SK-N-SH (cell line): ENCODE results near the gene P2RX3. TPM values are rescaled to one million over a fixed set of nuclear protein-coding genes. Genes with fewer than 3 reads are reported as not detected.

Experiments used
- CTCF ChIA-PET: fragments of 300-600, 350-600 bp; formaldehyde crosslinking; extraction: SDS; loops from one replicate; lab custom pipeline; 2021; lab: Yijun Ruan, JAX
- POLR2A ChIA-PET: fragments of 350-600 bp; sonication (Branson Sonifier 250); formaldehyde crosslinking; extraction: SDS; loops from one replicate; lab custom pipeline; 2020; ENCODE audit warnings: antibody characterized with exemption, inconsistent platforms; lab: Yijun Ruan, JAX
- DNase-seq: peaks from one replicate; pipeline ENCODE4 v3.0.0; 2012
- H2AFZ ChIP-seq: fragments of 200-600 bp; sonication (generic); 2 replicates; pipeline ENCODE4 v1.8.1; 2016; ENCODE audit warnings: antibody characterized with exemption, mild to moderate bottlenecking, low read depth
- H3F3A ChIP-seq: fragments of 200-600 bp; sonication (generic); replicated peaks from 2 replicates; pipeline ENCODE3; 2016; ENCODE audit warnings: antibody characterized with exemption, mild to moderate bottlenecking; ENCODE audit not compliant: insufficient read depth
- H3K27ac ChIP-seq, 2 experiments: fragments of 200-500 bp in 1 of 2; fragments of 200-600 bp in 1 of 2; sonication (Bioruptor generic) in 1 of 2; sonication (generic), shearing (Covaris generic) in 1 of 2; 2 replicates each; pipeline versions ENCODE4 v1.5.1 to v1.6.1; 2014 to 2016; ENCODE audit warnings: low read depth in 2 of 2, inconsistent platforms in 1 of 2, low read length in 1 of 2, mild to moderate bottlenecking in 1 of 2, mixed read lengths in 1 of 2
- H3K27me3 ChIP-seq: fragments of 200-600 bp; sonication (generic), shearing (Covaris generic); 2 replicates; pipeline ENCODE4 v1.6.1; 2016; ENCODE audit warnings: mixed run types; ENCODE audit not compliant: insufficient read depth
- H3K36me3 ChIP-seq, 2 experiments: fragments of 200-500 bp in 1 of 2; fragments of 200-600 bp in 1 of 2; sonication (Bioruptor generic) in 1 of 2; sonication (generic) in 1 of 2; replicated peaks in 1 of 2; 2 replicates each; pipeline versions ENCODE3 to v1.5.1; 2014 to 2016; ENCODE audit warnings: low read length in 1 of 2, mild to moderate bottlenecking in 1 of 2; ENCODE audit not compliant: insufficient read depth in 2 of 2, control insufficient read depth in 1 of 2
- H3K4me1 ChIP-seq, 2 experiments: fragments of 200-500 bp in 1 of 2; fragments of 200-600 bp in 1 of 2; sonication (Bioruptor generic) in 1 of 2; sonication (generic), shearing (Covaris generic) in 1 of 2; 2 replicates each; pipeline versions ENCODE4 v1.5.1 to v1.6.1; 2014 to 2016; ENCODE audit warnings: low read depth in 1 of 2, low read length in 1 of 2, mixed run types in 1 of 2; ENCODE audit not compliant: insufficient read depth in 2 of 2, control insufficient read depth in 1 of 2
- H3K4me2 ChIP-seq: fragments of 200-600 bp; sonication (generic), shearing (Covaris generic); 2 replicates; pipeline ENCODE4 v1.6.1; 2017; ENCODE audit warnings: mixed run types
- H3K4me3 ChIP-seq, 2 experiments: fragments of 200-500 bp in 1 of 2; fragments of 200-600 bp in 1 of 2; sonication (Bioruptor generic) in 1 of 2; sonication (generic), shearing (Covaris generic) in 1 of 2; 2 replicates each; pipeline versions ENCODE4 v1.5.1 to v1.8.1; 2014 to 2016; ENCODE audit warnings: low read depth in 2 of 2, inconsistent platforms in 1 of 2, low read length in 1 of 2, mild to moderate bottlenecking in 1 of 2, mixed read lengths in 1 of 2, moderate library complexity in 1 of 2
- H3K79me2 ChIP-seq: fragments of 200-600 bp; sonication (generic); 2 replicates; pipeline ENCODE4 v1.8.1; 2017; ENCODE audit warnings: mild to moderate bottlenecking; ENCODE audit not compliant: insufficient read depth
- H3K9ac ChIP-seq: fragments of 200-600 bp; sonication (generic); 2 replicates; pipeline ENCODE4 v1.6.1; 2017; ENCODE audit warnings: mixed run types
- H3K9me2 ChIP-seq: fragments of 200-600 bp; sonication (generic); 2 replicates; pipeline ENCODE4 v1.6.1; 2017; ENCODE audit warnings: mixed run types
- H3K9me3 ChIP-seq: fragments of 200-600 bp; sonication (generic); 2 replicates; pipeline ENCODE4 v1.6.1; 2017; ENCODE audit warnings: mixed run types, mild to moderate bottlenecking, moderate library complexity
- H4K20me1 ChIP-seq: fragments of 200-600 bp; sonication (generic); 2 replicates; pipeline ENCODE4 v1.6.1; 2017; ENCODE audit warnings: mild to moderate bottlenecking, mixed run types; ENCODE audit not compliant: insufficient read depth
- CHD2 ChIP-seq: fragments of 150-350 bp; IDR thresholded peaks from 2 replicates; pipeline ENCODE4 v1.6.1; 2018; ENCODE audit warnings: low read length; ENCODE audit not compliant: partially characterized antibody
- EP300 ChIP-seq, 2 experiments: IDR thresholded peaks; 2 replicates each; pipeline versions ENCODE4 v1.4.0 to v1.6.1; 2012; ENCODE audit warnings: borderline replicate concordance in 1 of 2, low read depth in 1 of 2, low read length in 1 of 2
- EZH2phosphoT487 ChIP-seq: fragments of 200-600 bp; sonication (generic); IDR thresholded peaks from 2 replicates; pipeline ENCODE4 v1.6.1; 2017; ENCODE audit warnings: low read depth, mixed run types, mild to moderate bottlenecking, antibody characterized with exemption, moderate library complexity, borderline replicate concordance
- FOSL2 ChIP-seq: IDR thresholded peaks from 2 replicates; pipeline ENCODE4 v1.4.0; 2012; ENCODE audit warnings: low read depth, mild to moderate bottlenecking, moderate library complexity, borderline replicate concordance
- FOXJ3 ChIP-seq: sonication (generic); formaldehyde crosslinking; IDR thresholded peaks from 2 replicates; pipeline ENCODE4 v1.5.1; 2020; ENCODE audit warnings: mild to moderate bottlenecking, missing genetic modification reagents
- FOXM1 ChIP-seq: IDR thresholded peaks from 2 replicates; pipeline ENCODE4 v1.4.0; 2012; ENCODE audit warnings: low read depth, mild to moderate bottlenecking
- GABPA ChIP-seq: IDR thresholded peaks from 2 replicates; pipeline ENCODE4 v1.4.0; 2012; ENCODE audit warnings: low read depth, mild to moderate bottlenecking
- JUND ChIP-seq: IDR thresholded peaks from 2 replicates; pipeline ENCODE4 v1.4.0; 2012
- MEF2A ChIP-seq: IDR thresholded peaks from 2 replicates; pipeline ENCODE4 v1.4.0; 2012; ENCODE audit warnings: low read depth, borderline replicate concordance
- MXI1 ChIP-seq: IDR thresholded peaks from 2 replicates; pipeline ENCODE4 v1.6.1; 2012; ENCODE audit warnings: mild to moderate bottlenecking, low read depth, low read length, improper control_type of control experiment
- NFIC ChIP-seq: IDR thresholded peaks from 2 replicates; pipeline ENCODE4 v1.4.0; 2012; ENCODE audit warnings: borderline replicate concordance
- NRF1 ChIP-seq: IDR thresholded peaks from 2 replicates; pipeline ENCODE4 v1.6.1; 2012; ENCODE audit warnings: low read depth, mild to moderate bottlenecking, low read length
- POLR2AphosphoS5 ChIP-seq: IDR thresholded peaks from 2 replicates; pipeline ENCODE4 v1.6.1; 2012; ENCODE audit warnings: low read depth, low read length
- RAD21 ChIP-seq: IDR thresholded peaks from 2 replicates; pipeline ENCODE4 v1.6.1; 2012; ENCODE audit warnings: mild to moderate bottlenecking, low read length
- RCOR1 ChIP-seq: fragments of 150-350 bp; IDR thresholded peaks from 2 replicates; pipeline ENCODE4 v1.6.1; 2017; ENCODE audit warnings: antibody characterized with exemption, low read length
- RFX5 ChIP-seq: IDR thresholded peaks from 2 replicates; pipeline ENCODE4 v1.6.1; 2012; ENCODE audit warnings: mild to moderate bottlenecking, improper control_type of control experiment, low read length
- RXRA ChIP-seq: IDR thresholded peaks from 2 replicates; pipeline ENCODE4 v1.4.0; 2012; ENCODE audit warnings: low read depth, mild to moderate bottlenecking, borderline replicate concordance
- SMC3 ChIP-seq: IDR thresholded peaks from 2 replicates; pipeline ENCODE4 v1.6.1; 2012; ENCODE audit warnings: low read depth, low read length, improper control_type of control experiment
- WGBS: methylation state at CpG from one replicate; pipeline ENCODE4 v1.1.6; 2017; ENCODE audit warnings: low lambda C conversion rate; 5-methylcytosine and 5-hydroxymethylcytosine counted together
- polyA plus RNA-seq, 3 experiments: library from polyadenylated mRNA; depleted of rRNA; stranded (reverse); fragments of >200 nt; gene quantifications; 2 replicates each; pipeline ENCODE4 v1.2.3, GENCODE V29; 2012
- TF ChIP-seq, protein P1 (sequence below): fragments of 200-600 bp; sonication (generic); IDR thresholded peaks from 2 replicates; pipeline ENCODE4 v1.6.1; 2017; ENCODE audit warnings: antibody characterized with exemption, mild to moderate bottlenecking, moderate library complexity
- TF ChIP-seq, protein P2 (sequence below): IDR thresholded peaks from 2 replicates; pipeline ENCODE4 v1.4.0; 2012; ENCODE audit warnings: low read depth
- TF ChIP-seq, protein P3 (sequence below): fragments of 150-350 bp; IDR thresholded peaks from 2 replicates; pipeline ENCODE4 v1.6.1; 2017; ENCODE audit warnings: antibody characterized with exemption, low read length, low read depth, borderline replicate concordance

Gene P2RX3
- polyA plus RNA-seq, 1 of the 3 experiments (the other 2 are of a cell fraction), result not detected

DNA sequence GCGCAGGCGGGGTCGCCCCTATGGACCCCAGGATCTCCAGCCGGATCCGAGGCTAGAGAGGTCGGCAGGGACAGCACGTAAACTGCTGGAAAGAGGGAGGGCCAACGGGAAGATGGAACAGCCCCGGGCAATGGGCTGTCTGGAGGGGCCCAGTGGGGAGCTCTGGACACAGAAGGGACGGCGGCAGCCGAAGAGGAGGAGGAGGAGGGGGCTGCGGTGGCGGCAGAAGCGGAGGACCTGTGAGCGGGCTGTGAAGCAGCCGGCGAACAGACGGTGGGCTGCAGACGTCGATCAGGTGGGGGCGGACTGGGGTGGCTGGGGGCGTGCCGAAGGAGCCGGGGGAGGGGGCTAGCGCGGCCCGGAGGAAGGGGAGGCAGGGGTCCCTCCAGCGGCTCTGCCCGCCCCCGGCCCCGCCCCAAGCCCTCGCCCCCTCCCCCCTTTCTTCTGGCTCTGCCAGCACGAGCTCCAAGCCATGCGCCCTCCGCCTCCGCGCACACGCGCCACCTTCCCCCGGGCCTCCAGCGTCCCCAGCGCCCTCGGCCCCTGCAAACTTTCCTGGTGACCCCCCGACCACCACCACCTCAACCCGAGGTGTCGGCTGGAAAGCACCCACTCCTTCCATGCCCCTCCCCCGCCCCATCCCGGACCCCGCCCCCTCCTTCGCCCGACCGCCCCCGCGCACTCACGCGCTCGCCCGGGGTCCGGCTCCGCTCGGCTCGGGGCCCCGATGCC is 13.8 kb upstream of the P2RX3 start:
- no peak for TF ChIP-seq SMC3
- TF ChIP-seq MXI1, result 0 out of 2 replicates have a peak, but pooled peaks have one; percentile 19
- whole genome bisulfite sequencing, result under 1% methylated on average over 28 of the region's 64 CpGs
- Histone ChIP-seq H4K20me1 (no peaks in the 10 kb centered on the region), H3K4me3 (peak overlapping the region; percentile 84 to 86), H3K4me2 (peak overlapping the region; percentile 91), H3K27me3 (no peaks in the 10 kb centered on the region), H3K9me3 (no peaks in the 10 kb centered on the region), H3K36me3 (peaks cover 37 to 39% of the 10 kb centered on the region in 2 experiments), H3K79me2 (peaks cover 42% of the 10 kb centered on the region), H3F3A (peaks cover 32% of the 10 kb centered on the region), H2AFZ (no peak overlapping the region; the same call in 1 of the 2 replicates), H3K4me1 (peaks cover 40 to 42% of the 10 kb centered on the region in 2 experiments), H3K9ac (peak overlapping the region; percentile 87), H3K27ac (peak overlapping the region; percentile 89 to 90), H3K9me2 (no peaks in the 10 kb centered on the region)
- ChIA-PET POLR2A (interaction anchor here (0.7 to 3.7 kb wide), 5 partner anchors 10 to 219 kb away, joined by 3 to 29 read pairs (median 3); partner anchors contain the start of gene SSRP1), CTCF (interaction anchor here (0.7 to 1.5 kb wide), 4 partner anchors 11 to 203 kb away, joined by 4 to 6 read pairs (median 4); partner anchors contain the start of gene SSRP1)
- DNase-seq, result peak; percentile 94

DNA sequence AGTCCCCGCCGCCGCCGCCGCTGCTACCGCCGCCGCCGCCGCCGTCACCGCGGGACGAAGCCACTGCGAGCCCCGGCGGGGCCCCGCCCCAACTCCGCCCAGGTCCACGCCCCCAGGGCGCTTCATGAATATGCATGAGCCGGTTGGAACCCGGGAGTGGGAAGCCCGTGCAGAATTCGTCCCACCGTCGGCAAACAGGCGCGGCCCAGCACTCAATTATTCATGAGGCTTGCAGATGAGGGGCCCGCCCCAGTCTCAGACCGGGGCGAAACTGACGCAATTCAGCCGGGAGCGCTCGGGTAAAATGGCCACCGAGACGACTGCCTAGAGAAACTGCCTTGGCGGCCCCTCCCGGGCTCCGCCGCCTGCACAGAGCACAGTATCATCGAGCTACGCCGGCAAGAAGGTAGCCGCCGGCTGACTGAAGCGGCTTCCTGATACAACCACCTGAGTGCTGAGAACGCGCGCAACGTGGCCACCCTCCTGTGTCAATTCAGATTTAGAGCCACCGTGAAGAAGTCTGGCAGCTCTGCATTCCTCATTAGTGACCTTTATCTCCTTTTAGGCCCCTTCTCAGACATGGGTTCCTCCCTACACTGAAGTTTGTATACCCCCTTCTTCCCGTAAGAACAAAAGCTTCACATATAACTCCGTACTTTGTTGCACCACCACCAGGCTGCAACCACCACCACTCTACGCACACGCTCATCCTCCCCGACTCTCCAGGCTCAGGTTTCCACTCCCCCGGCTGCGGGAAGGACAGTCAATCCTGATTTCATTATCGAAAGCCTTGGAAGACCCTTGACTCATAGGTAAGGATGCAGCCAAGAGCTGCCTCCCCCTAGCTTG is 13.0 kb upstream of the P2RX3 start, which contains the start of gene TNKS1BP1:
TNKS1BP1 (minus strand) TSS at position 67 of the 849 bp plus-strand sequence. CDS start 3,067 bp downstream, outside the sequence.
- H3K4me3 ChIP-seq, result peak within 1 kb of the TSS; percentile 84 to 86
- peak within 1 kb of the TSS; percentile 91 for H3K4me2 ChIP-seq
- H3K27me3 ChIP-seq, result no peaks in the 10 kb centered on the region
- ChIA-PET CTCF (interaction anchor here (0.6 to 1.5 kb wide), 3 partner anchors 10 to 243 kb away, joined by 3 to 5 read pairs (median 4); partner anchors contain the start of genes SSRP1 and UBE2L6), POLR2A (interaction anchor here (0.6 to 3.7 kb wide), 4 partner anchors 9 to 387 kb away, joined by 3 to 29 read pairs (median 3); partner anchors contain the start of genes MED19, SSRP1 and TMX2)
- H3K79me2 ChIP-seq, result peaks cover 37% of the 10 kb centered on the region
- DNase-seq, result peak; percentile 94
- peak within 1 kb of the TSS; percentile 87 for H3K9ac ChIP-seq
- H3K9me3 ChIP-seq, result no peaks in the 10 kb centered on the region
- H3K4me1 ChIP-seq, result peaks cover 40 to 42% of the 10 kb centered on the region in 2 experiments
- H3K36me3 ChIP-seq, result peaks cover 39 to 44% of the 10 kb centered on the region in 2 experiments
- H3K27ac ChIP-seq, result peak within 1 kb of the TSS; percentile 89 to 90
- under 1% methylated on average over 28 of the region's 61 CpGs for WGBS
- no peaks in the 10 kb centered on the region for H4K20me1 ChIP-seq
- peak within 1 kb of the TSS; percentile 34 for H2AFZ ChIP-seq
- H3F3A ChIP-seq, result peaks cover 32% of the 10 kb centered on the region
- H3K9me2 ChIP-seq, result no peaks in the 10 kb centered on the region
- TF ChIP-seq CHD2 (no peak), RAD21 (no peak), EP300 (IDR thresholded peaks at IDR 0.05; ENCODE audit: borderline replicate concordance in 1 of 2, low read depth in 1 of 2, low read length in 1 of 2) (no peak), RFX5 (no peak), RCOR1 (no peak), EZH2phosphoT487 (no peak), SMC3 (no peak), FOXM1 (no peak), NRF1 (no peak), RXRA (no peak), FOXJ3 (CRISPR knock-in tag) (no peak), GABPA (no peak), FOSL2 (no peak), NFIC (no peak), MEF2A (no peak), JUND (no peak), POLR2AphosphoS5 (peak; percentile 33)
- TF ChIP-seq, protein P1, sequence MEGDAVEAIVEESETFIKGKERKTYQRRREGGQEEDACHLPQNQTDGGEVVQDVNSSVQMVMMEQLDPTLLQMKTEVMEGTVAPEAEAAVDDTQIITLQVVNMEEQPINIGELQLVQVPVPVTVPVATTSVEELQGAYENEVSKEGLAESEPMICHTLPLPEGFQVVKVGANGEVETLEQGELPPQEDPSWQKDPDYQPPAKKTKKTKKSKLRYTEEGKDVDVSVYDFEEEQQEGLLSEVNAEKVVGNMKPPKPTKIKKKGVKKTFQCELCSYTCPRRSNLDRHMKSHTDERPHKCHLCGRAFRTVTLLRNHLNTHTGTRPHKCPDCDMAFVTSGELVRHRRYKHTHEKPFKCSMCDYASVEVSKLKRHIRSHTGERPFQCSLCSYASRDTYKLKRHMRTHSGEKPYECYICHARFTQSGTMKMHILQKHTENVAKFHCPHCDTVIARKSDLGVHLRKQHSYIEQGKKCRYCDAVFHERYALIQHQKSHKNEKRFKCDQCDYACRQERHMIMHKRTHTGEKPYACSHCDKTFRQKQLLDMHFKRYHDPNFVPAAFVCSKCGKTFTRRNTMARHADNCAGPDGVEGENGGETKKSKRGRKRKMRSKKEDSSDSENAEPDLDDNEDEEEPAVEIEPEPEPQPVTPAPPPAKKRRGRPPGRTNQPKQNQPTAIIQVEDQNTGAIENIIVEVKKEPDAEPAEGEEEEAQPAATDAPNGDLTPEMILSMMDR, result peak; percentile 19; the same call in 1 of the 2 replicates
- TF ChIP-seq, protein P2, sequence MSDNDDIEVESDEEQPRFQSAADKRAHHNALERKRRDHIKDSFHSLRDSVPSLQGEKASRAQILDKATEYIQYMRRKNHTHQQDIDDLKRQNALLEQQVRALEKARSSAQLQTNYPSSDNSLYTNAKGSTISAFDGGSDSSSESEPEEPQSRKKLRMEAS, result peak; percentile 46; the same call in 1 of the 2 replicates
- TF ChIP-seq, protein P3, sequence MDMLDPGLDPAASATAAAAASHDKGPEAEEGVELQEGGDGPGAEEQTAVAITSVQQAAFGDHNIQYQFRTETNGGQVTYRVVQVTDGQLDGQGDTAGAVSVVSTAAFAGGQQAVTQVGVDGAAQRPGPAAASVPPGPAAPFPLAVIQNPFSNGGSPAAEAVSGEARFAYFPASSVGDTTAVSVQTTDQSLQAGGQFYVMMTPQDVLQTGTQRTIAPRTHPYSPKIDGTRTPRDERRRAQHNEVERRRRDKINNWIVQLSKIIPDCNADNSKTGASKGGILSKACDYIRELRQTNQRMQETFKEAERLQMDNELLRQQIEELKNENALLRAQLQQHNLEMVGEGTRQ, result no peak
